Islet of Langerhans (tissue), 1 donor: ENCODE measurements around the gene LLGL2.
"Not testable (repeated sequence)": the region's sequence is repeated elsewhere in the genome, so short reads cannot be mapped to it uniquely, and the experiment has no call there.

ENCODE experiments used
- FAIRE-seq: peaks from one replicate; lab custom pipeline; 2011; peaks lifted over from hg19 to GRCh38; lab: Jason Lieb, UNC

The LLGL2 gene

GRCh38 chr17:75572713-75573539, 47.4 kb downstream of the LLGL2 start:
- FAIRE-seq, result no peak

DNA sequence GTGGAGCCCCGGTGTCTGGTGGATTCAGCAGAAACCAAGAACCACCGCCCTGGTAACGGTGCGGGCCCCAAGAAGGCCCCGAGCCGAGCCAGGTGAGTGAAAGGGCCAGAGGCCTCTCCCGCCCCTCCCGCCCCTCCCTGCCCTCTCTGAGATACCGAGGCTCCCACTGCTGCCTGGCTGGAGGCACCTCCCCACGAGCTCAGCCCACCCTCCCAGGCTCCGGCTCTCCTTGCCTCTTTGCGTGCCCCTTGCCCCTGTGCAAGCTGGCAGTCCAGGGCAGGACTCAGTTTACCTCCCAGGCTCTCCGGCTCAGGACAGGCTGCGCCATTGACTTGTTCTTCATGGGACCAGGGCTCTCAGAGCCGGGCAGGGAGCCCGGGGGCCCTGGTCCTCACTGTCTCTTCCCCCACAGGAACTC, 48.1 kb downstream of the LLGL2 start:
- FAIRE-seq, result no peak

- FAIRE-seq, result no peak
These were observed 48.5 kb downstream of the LLGL2 start for GRCh38 chr17:75573994-75574393.

DNA sequence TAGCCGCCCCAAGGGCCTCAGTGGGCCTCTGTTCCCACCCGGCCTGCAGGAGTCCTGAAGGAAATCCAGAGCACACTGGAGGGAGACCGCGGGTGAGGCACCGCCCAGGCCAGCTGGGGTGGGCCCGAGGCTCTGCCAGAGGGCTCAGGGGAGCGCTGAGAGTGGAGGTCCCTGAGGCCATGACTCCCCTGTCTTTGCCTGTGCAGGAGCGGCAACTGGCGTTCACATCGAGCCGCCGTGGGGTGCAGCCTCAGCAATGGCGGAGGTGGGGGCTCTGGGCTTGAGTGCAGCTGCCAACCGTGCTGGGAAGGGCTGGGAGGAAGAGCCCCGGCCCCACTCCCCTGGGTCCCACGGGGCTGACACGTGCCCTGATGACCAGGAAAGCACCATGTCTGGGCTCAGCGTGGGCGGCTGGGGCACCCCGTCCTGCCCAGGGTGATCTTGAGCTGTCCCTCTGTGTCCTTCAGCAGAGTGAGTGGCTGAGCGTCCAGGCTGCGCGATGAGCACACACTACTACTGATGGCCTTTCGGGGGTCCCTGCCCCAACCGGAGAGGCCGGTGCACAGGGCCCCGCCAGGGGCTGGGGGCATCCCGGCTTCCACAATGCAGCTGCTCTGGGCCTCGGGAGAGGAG, 49.0 kb downstream of the LLGL2 start:
- FAIRE-seq, result no peak

DNA sequence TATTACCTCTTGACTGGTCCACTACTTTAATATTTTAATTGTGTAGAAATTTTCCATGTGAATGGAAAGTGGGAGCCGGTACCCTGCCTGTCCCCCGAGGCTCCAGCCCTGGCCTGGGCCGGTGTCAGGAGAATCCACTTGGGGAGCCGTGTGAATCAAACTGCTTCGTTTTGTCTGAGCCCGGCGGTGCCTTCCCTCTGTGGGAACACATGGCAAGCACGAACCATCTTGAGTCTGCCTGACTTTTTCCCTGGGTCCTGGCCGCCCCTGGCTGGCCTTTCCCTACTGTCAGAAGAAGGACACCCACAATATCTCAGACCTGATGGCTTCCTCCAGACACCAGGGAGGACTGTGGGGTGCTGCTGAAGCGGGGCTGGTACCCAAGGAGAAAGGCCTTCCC, 49.7 kb downstream of the LLGL2 start:
- FAIRE-seq, result no peak

GRCh38 chr17:75575728-75576127, 50.2 kb downstream of the LLGL2 start:
- no peak for FAIRE-seq

DNA sequence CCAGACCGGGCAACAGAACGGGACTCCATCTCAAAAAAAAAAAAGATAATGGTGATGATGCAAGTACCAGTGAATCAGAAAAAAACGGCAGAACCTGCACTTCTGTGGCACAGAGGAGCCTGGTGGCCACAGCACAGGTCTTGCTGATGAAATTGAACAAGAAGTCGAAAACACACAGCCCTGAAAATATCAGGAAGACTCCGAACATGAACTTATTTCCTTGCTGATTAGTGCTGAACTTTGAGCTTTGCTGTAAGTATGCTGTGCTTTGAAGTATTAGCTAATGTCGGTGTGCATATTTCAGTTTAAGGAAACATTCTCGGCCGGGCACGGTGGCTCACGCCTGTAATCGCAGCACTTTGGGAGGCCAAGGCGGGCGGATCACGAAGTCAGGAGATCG, 51.2 kb downstream of the LLGL2 start:
- no peak for FAIRE-seq

DNA sequence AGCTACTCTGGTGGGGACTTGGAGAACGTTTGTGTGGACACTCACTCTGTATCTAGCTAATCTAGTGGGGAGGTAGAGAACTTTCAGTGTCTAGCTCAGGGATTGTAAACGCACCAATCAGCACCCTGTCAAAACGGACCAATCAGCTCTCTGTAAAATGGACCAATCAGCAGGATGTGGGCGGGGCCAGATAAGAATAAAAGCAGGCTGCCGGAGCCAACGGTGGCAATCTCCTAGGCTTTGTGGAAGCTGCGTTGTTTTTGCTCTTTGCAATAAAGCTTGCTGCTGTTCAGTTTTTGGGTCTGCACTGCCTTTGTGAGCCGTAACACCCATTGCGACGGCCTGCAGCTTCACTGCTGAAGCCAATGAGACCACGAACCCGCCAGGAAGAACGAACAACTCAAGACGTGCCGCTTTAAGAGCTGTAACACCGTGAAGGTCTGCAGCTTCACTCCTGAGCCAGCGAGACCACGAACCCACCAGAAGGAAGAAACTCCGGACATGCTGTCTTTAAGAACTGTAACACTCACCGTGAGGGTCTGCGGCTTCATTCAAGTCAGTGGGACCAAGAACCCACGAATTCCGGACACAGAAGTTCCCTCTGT, 55.7 kb downstream of the LLGL2 start:
- FAIRE-seq, result not testable (repeated sequence)

GRCh38 chr17:75583197-75583596, 57.7 kb downstream of the LLGL2 start:
- FAIRE-seq, result not testable (repeated sequence)

DNA sequence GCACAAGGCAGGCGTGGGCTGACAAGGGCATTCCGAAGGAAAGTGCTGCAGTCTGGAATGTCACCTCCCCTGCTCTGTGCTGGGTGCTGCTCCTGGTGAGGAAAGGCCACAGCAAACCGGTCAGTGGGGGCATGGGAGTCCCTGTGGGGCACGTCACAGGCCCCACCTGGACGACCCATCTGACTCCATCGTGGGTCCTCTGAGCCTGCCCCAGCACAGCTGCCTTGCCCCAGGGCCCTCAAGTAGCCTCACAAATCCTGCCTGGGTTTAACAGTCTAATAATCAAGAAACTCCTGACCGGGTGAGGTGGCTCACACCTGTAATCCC, 59.3 kb downstream of the LLGL2 start:
- FAIRE-seq, result no peak

DNA sequence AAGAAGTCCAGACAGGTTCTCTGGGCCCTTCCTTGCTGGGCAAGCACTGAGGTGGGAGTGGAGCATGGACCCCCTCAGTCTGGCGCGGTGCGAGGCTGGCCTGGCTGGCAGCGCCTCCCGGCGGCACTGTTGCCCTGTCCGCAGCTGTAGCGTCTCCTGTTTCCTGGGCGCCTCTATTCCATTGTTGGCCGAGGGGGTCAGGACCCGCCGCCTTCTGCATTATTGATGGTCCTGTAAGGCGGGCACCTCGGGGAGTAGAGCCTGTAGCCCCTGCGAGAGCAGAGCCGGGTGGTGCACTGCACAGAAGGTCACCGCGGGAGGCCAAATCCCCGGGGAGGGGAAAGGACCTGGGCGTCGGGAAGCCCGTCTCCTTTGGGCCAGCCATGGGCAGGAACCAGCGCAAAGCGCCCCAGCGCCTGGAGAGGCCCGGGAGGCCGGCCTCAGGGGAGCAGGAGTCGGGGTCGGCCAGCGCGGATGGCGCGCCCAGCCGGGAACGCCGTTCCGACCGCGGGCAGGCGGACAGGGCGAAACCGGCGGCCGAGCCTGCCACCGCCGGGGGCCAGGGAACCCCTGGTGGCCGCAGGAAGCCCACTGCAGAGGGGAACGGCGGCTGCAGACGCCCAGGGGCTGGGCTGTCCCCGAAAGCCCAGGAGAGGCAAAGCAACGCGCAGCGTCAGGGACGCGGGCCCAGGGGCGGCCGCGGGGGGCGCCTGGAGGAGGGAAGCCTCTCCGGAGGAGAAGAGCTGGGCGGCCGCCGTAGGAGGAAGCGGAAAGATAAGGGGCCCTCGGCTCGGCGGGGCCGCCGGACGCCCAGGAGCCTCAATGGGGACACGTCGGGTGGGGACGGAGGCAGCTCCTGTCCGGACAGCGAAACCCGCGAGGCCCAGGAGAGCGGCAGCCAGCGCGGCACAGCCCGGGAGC, 62.4 kb downstream of the LLGL2 start, which contains the start of gene MYO15B:
Gene MYO15B (plus strand): TSS at position 126 of the 921 bp plus-strand sequence. CDS start 258 bp downstream, at position 384.
- no peak for FAIRE-seq

DNA sequence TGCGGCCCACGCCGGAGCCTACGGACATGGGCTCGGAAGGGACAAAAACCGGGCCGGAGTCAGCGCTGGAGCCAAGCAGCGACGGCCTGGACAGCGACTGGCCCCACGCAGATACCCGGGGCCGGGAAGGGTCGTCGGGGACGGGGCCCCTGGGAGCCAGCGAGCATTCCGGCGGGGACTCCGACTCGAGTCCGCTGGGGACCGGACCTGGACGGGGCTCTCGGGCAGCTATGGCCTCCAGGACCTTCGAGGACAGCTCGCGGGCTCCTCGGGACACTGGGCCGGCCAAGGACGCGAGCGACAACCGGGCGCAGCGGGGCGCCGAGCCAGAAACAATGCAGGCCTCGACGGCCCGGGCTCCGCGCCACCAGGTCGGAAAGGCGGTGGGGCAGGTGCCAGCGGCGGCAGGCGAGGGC, 63.1 kb downstream of the LLGL2 start:
- FAIRE-seq, result no peak

GRCh38 chr17:75589012-75589918, 63.8 kb downstream of the LLGL2 start:
- no peak for FAIRE-seq

DNA sequence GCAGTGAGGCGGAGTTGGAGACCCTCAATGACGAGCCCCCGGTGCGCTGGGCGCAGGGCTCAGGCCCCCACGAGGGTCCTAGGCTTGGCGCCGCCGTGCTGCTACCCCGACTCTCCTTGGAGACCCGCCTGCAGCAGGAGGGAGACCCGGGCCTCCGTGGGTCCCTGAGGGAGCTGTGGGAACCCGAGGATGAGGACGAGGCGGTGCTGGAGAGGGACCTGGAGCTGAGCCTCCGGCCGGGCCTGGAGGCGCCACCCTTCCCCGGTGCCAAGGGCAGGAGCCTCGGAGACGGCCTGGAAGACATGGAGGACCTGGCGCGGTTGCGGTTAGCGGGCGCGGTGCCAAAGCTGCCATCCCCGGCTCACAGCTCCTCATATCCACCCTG, 64.4 kb downstream of the LLGL2 start:
- FAIRE-seq, result no peak

- FAIRE-seq, result no peak
These were observed 64.8 kb downstream of the LLGL2 start for GRCh38 chr17:75590314-75590761.

DNA sequence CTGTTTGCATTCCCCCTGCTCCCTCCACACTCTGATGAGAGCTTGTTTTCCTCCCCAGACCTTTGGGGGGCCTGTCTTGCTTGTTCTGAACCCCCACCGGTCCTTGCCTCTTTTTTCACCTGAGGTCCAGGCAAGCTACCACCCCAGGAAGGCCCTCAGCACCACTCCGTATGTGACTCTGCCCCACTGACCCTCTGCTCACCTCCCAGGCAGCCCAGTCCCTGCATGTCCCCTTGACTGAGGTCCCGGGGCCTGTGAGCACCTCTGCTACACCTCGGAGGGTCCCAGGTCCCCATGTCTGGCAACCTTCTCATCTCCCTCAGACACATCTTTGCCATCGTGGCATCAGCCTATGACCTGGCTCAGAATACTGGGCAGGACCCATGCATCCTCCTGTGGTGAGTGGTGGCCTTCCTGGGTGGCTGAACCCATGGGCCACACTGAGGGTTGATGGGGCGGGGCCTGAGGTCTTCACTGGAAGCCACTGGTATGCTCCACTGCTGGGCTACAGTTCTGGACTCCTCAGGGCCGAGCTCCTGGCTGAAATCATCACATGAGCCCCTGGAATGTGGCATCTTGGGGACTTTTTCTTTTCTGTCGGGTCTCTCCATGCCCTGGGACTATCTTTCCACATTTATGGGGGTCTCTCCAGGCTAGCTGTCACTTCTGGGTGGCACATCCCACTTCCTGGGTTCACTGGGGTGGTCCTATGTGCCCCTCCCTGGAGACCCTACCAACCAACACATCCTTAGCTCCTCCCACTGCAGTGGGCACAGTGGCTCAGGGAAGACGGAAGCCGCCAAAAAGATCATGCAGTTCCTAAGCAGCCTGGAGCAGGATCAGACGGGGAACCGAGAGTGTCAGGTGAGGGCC, 65.6 kb downstream of the LLGL2 start:
- no peak for FAIRE-seq

DNA sequence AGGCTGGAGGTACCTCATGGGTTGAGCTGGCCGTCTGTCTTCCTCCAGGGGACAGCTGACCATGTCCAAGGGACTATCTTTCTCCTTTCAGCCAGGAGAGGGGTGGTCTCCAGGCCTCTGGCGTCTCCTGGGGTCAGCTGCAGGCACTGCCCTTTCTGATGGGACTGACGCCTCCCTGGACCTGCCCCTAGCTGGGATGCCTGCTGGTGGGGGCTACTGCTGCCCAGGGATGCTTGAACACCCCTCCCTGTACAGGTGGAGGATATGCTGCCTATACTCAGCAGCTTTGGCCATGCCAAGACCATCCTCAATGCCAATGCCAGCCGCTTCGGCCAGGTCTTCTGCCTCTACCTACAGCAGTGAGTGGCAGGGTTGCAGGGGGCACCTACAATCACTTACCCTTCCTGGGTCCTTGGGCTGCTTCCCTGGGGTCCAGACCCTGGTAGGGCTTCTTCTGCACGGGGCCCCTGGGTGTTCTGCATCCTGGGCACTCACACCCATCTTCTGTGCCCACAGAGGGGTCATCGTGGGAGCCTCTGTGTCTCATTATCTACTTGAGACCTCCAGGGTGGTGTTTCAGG, 66.3 kb downstream of the LLGL2 start:
- no peak for FAIRE-seq

- FAIRE-seq, result no peak
These were observed 67.0 kb downstream of the LLGL2 start for GRCh38 chr17:75592348-75593020.

DNA sequence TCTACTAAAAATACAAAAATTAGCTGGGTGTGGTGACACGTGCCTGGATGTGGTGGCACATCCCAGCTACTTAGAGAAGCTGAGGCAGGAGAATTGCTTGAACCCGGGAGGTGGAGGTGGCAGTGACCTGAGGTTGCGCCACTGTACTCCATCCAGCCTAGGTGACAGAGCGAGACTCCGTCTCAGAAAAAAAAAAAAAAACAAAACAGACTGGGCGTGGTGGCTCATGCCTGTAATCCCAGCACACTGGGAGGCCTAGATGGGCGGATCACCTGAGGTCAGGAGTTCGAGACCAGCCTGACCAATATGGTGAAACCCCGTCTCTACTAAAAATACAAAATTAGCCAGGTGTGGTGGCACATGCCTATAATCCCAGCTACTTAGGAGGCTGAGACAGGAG, 67.9 kb downstream of the LLGL2 start:
- FAIRE-seq, result not testable (repeated sequence)
